Retinal pigment epithelial cell (primary cell): Measurements from ENCODE around the gene CD37.
"Not testable (repeated sequence)": the region's sequence is repeated elsewhere in the genome, so short reads cannot be mapped to it uniquely, and the experiment has no call there.

Experiments used
- DNase-seq: peaks from one replicate; pipeline ENCODE4 v3.0.0-alpha.2; 2010; ENCODE audit warnings: low read depth
- H3K4me3 ChIP-seq: 2 replicates; pipeline ENCODE4 v1.5.1; 2011; ENCODE audit warnings: mild to moderate bottlenecking, low read length, control low read depth, moderate library complexity
- TF ChIP-seq, protein P1 (sequence below): conservative IDR thresholded peaks from 2 replicates; pipeline ENCODE4 v1.5.1; 2011; ENCODE audit warnings: low read depth, low read length, control low read depth, inconsistent platforms

CD37 gene

DNA sequence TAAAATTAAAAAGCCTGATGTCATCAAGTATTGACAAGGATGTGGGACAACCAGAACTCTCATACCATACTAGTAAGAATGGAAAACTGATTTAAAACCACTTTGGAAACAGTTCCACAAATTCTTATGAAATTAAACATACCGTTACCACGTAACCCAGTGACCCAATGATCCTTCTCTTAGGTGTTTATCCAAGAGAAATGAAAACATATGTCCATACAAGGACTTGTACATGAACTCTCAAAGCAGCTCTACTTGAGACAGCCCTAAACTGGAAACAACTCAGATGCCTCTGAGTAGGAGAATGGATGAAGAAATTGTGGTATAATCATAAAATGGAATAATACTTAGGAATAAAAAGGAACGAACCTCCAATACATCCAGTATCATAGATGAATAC, 37.8 kb upstream of the CD37 start:
- DNase-seq: no peak
- no peak overlapping the region for H3K4me3 ChIP-seq
- TF ChIP-seq, protein P1, sequence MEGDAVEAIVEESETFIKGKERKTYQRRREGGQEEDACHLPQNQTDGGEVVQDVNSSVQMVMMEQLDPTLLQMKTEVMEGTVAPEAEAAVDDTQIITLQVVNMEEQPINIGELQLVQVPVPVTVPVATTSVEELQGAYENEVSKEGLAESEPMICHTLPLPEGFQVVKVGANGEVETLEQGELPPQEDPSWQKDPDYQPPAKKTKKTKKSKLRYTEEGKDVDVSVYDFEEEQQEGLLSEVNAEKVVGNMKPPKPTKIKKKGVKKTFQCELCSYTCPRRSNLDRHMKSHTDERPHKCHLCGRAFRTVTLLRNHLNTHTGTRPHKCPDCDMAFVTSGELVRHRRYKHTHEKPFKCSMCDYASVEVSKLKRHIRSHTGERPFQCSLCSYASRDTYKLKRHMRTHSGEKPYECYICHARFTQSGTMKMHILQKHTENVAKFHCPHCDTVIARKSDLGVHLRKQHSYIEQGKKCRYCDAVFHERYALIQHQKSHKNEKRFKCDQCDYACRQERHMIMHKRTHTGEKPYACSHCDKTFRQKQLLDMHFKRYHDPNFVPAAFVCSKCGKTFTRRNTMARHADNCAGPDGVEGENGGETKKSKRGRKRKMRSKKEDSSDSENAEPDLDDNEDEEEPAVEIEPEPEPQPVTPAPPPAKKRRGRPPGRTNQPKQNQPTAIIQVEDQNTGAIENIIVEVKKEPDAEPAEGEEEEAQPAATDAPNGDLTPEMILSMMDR: no peak

DNA sequence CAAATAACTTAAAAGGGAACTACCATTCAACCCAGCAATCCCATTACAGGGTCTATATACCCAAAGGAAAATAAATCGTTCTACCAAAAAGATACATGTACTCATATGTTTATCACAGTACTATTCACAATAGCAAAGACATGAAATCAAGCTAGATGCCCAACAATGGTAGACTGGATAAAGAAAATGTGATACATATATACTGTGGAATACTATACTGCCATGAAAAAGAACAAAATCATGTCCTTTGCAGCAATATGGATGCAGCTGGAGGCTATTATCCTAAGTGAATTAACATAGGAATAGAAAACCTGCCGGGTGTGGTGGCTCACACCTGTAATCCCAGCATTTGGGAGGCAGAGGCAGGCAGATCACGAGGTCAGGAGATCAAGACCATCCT, 36.6 kb upstream of the CD37 start:
- not testable (repeated sequence) for H3K4me3 ChIP-seq, DNase-seq

DNA sequence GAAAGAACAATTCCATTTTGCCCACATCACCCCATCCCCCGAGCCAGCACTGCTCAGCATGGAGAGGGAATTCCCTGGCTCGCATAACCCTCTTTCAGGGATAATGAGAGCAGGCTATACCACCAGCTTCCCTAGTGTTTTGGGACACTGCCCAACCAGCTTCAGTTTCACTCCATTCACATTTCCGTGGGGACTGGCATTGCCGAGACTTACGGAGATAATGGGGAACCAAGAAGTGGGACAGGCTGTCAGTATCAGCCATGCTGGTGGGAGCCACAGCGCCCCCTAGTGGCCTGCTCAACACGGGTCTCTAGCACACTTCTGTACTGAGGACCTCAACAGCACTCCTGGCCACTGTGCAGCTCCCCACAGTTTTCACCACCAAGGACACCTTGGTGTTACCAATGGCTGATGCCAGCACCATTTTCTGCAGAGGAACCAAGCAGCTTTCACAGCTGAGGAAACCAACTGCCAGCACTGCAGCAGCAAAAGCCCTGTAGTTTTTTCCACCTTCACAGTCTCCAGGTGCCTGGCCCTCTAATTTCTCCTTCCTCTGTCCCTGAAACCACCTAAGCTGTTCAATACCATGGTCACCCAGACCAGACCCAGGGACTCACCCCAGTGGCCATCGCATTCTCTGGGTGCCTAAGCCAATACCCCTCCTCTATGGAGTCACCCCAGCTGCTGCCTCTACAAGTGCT, 33.9 kb upstream of the CD37 start:
- H3K4me3 ChIP-seq: peak overlapping the region; percentile 24
- TF ChIP-seq, protein P1: peak; percentile 95
- peak; percentile 4 for DNase-seq

DNA sequence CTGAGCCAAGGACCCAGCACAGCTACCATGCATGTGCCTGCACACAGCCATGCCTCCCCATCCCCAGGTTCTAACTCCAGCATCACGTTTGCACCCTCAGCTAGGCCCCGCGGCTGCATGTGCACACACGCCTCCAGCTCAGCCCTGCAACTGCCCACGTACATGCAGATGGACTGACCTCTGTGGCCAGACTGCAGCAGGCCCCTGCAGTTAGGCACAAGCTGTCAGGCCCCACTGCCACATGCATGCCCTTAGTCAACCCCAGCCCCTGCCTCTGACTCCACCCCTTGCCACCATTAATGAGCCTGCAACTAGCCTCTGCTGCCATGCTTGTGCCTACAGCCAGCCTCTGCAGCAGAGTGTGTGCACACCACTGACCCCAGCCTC, 33.3 kb upstream of the CD37 start:
- no peak overlapping the region for H3K4me3 ChIP-seq
- DNase-seq: no peak
- TF ChIP-seq, protein P1: no peak

DNA sequence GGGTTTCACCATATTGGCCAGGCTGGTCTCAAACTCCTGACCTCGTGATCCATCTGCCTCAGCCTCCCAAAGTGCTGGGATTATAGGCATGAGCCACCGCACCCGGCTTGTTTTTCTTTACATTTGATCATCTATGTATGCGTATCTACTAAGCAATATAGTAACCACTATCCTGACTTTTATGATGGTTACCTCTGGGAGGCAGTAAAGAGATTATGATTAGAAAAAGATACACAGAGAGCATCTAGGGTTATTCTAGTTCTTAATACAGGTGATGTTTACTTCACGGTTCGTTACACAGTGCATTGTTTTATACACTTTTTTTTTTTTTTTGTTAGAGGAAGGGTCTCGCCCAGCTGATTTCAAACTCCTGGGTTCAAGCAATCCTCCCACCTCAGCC, 28.5 kb upstream of the CD37 start:
- H3K4me3 ChIP-seq, DNase-seq: not testable (repeated sequence)

DNA sequence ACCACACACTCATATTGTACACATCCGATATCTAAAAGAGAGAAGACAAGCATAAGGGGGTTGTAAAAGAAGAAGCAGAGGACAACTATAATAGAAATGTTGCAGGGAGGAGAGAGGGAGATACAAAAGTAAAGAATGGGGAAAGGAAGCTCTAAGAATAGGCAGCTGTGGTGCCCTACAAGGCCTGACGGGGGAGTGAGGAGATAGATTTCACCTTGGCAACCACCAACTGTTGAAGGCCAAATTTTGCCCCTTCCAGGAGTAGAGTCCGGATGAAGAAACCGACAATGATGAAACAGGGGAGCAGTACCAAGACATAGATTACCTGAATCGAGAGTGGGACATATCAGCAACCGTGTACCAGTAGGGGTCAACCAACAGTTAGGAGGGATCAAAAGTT, 26.1 kb upstream of the CD37 start:
- TF ChIP-seq, protein P1: no peak
- DNase-seq: no peak
- H3K4me3 ChIP-seq: no peak overlapping the region

DNA sequence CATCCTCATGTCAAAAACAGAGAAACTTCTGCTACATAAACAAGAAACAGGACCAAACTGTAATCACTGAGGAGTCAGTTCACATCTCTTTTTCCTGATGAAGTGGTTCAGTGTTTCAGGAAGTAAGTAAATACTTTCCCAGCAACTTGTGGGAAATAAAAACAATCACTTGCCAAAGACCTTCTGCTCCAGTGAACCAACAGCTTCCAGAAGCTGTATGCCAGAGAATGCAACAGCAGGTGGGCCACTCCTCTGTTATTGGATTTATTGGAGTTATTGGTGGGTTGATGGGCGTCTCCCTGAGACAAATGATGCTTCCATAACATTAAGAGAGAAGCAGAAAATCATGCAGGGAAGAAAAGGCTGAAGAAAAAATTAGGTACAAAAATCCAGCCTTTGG, 20.1 kb upstream of the CD37 start:
- TF ChIP-seq, protein P1: no peak
- no peak for DNase-seq
- no peak overlapping the region for H3K4me3 ChIP-seq

DNA sequence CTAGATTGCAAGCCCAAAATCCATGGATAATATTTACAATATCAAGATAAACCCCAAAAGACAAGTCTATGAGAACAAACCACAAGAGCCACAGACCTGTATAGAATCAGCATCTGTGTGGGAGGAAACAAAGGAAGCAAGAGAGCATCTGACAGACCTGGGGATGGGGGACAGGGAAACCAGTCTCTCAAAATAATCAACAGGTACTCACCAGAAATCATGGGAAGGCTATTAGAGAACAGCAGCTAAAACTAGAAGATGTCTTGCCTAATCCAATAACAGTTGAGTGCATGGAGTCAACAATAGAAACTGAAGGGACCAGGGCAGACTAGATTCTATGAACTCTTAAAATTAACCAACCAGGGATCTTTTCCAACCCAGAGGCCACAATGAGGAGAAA, 18.9 kb upstream of the CD37 start:
- no peak overlapping the region for H3K4me3 ChIP-seq
- TF ChIP-seq, protein P1: no peak
- DNase-seq: no peak
